ENCODE data around the gene NEK10. TPM values are rescaled to one million over a fixed set of nuclear protein-coding genes. Genes with fewer than 3 reads are reported as not detected.

The NEK10 gene
- total and polyA plus RNA-seq, 7 donors: 0.44 to 20.3 (median 11.4) TPM; not detected in 2

DNA sequence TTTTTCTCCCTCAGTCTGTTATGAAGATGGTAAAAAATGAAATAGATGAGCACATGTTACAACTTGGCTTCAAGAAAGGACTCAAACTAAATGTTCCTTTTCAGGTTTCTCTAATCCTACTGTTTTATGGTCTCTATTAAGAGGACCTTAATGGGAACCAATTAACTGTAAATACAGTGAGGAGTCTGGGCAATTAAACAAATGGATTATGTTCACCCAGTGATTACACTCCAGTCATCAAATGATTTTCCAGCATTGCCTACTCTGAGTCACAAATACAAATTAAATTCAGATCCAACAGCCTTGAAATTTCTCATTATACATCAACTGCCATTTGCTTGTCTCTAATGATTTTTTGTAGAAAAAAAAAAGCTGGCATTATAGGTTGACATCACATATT lies 129.2 kb downstream of the NEK10 start:
- TF ChIP-seq POLR2A (IDR thresholded peaks at IDR 0.05): no peak
- TF ChIP-seq, protein P1, sequence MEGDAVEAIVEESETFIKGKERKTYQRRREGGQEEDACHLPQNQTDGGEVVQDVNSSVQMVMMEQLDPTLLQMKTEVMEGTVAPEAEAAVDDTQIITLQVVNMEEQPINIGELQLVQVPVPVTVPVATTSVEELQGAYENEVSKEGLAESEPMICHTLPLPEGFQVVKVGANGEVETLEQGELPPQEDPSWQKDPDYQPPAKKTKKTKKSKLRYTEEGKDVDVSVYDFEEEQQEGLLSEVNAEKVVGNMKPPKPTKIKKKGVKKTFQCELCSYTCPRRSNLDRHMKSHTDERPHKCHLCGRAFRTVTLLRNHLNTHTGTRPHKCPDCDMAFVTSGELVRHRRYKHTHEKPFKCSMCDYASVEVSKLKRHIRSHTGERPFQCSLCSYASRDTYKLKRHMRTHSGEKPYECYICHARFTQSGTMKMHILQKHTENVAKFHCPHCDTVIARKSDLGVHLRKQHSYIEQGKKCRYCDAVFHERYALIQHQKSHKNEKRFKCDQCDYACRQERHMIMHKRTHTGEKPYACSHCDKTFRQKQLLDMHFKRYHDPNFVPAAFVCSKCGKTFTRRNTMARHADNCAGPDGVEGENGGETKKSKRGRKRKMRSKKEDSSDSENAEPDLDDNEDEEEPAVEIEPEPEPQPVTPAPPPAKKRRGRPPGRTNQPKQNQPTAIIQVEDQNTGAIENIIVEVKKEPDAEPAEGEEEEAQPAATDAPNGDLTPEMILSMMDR (IDR thresholded peaks at IDR 0.05): no peak
- no peak for TF ChIP-seq POLR2AphosphoS5 (IDR thresholded peaks at IDR 0.05)
- TF ChIP-seq EP300 (IDR thresholded peaks at IDR 0.05): no peak
- H3K9me3 ChIP-seq: peaks cover 5 to 17% (median 11%) of the 10 kb centered on the region in 4 donors
- H3K36me3 ChIP-seq: no peaks in the 10 kb centered on the region
- no peaks in the 10 kb centered on the region for H3K27me3 ChIP-seq
- no peaks in the 10 kb centered on the region for H3K4me1 ChIP-seq
- H3K27ac ChIP-seq: no peak overlapping the region
- intact Hi-C loops (cut with DNase I): no loop called here
- H3K4me3 ChIP-seq: no peak overlapping the region
- no peak for DNase-seq

DNA sequence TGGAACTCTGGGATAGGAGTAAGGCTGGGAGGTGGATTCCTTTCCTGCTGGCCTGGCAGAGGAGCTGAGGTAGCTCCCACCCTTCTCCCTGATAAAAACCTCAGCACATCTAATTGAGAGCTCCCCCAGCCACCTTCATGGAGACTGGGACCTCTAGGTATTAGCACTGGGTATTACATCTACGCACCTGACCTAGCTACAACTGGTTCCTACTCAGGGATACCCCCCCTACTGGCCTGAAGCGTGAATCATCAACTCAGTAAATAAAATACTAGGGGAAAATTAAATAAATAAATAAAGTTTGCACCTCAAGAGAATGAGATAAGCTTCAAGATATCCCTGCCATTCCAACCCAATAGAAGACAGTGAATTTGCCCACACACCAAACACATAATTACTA lies 140.4 kb downstream of the NEK10 start:
- Histone ChIP-seq H3K27me3 (no peaks in the 10 kb centered on the region), H3K4me1 (no peaks in the 10 kb centered on the region), H3K9me3 (peaks cover 0 to 10% (median under 1%) of the 10 kb centered on the region in 4 donors), H3K4me3 (no peak overlapping the region), H3K36me3 (no peaks in the 10 kb centered on the region), H3K27ac (no peak overlapping the region)
- TF ChIP-seq EP300 (IDR thresholded peaks at IDR 0.05): no peak
- TF ChIP-seq, protein P1 (IDR thresholded peaks at IDR 0.05): no peak
- TF ChIP-seq POLR2AphosphoS5 (IDR thresholded peaks at IDR 0.05): no peak
- no peak for TF ChIP-seq POLR2A (IDR thresholded peaks at IDR 0.05)
- intact Hi-C loops (cut with DNase I): no loop called here
- 80 to 94% methylated on average over 2 of the region's 2 CpGs for WGBS, 2 donors
- DNase-seq: no peak

DNA sequence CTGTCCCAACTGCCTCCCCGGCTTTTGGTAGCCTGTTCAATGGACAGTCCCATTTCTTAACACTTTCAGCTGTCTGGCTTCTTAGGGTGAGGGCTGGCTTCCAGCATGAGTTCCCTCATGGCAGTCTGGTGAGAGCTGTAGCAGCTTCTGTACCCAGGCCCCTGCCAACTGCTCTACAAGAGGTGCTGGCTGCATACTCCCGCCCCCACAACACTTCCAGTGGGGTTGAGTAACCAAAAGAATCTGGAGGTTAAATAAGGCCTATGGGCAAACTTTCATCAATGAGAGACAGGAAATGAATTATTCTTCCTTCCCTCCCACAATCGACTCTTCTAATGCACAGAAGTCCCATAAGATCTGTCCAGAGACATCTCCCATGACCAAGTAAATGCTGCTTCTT lies 145.0 kb downstream of the NEK10 start:
- Histone ChIP-seq H3K27ac (no peak overlapping the region), H3K9me3 (no peaks in the 10 kb centered on the region), H3K36me3 (no peaks in the 10 kb centered on the region), H3K4me1 (no peaks in the 10 kb centered on the region), H3K4me3 (no peak overlapping the region), H3K27me3 (no peaks in the 10 kb centered on the region)
- intact Hi-C loops (cut with DNase I): no loop called here
- no peak for DNase-seq
- WGBS, 2 donors: 89 to 92% methylated on average over 3 of the region's 3 CpGs
- no peak for TF ChIP-seq POLR2AphosphoS5 (IDR thresholded peaks at IDR 0.05)
- TF ChIP-seq, protein P1 (IDR thresholded peaks at IDR 0.05): no peak
- TF ChIP-seq POLR2A (IDR thresholded peaks at IDR 0.05): no peak
- TF ChIP-seq EP300 (IDR thresholded peaks at IDR 0.05): no peak

DNA sequence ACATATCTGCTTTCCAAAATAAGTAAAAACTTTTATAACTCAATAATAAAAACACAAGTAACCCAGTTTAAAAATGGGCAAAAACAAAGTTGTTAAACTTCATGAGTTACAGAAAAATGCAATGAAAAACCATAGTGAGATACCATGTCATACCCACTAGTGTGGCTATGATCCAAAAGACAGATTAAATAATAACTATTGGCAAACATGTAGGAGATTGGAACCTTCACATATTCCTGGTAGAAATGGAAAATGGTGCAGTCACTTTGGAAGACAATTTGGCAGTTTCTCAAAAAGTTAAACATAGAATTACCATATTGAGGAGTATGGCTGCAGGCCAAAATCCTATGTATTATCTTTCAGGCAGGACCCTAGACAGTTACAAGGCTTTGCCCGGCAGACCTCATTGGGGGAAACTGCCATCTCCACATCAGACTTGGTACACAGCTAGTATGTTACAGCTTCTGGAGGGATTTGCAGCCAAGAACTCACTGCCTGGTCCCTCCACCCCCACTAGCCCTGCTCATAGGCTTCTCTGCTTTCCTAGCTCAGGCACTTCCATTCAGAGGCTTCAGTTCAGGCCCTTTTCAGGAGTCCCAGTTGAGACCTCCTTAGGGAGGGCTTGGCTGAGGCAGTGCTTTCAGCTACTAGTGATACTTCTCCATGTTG lies 147.8 kb downstream of the NEK10 start:
- no peak overlapping the region for H3K27ac ChIP-seq
- 14 to 67% methylated on average over 1 of the region's 1 CpG for WGBS, 2 donors
- DNase-seq: no peak
- H3K4me3 ChIP-seq: no peak overlapping the region
- TF ChIP-seq, protein P1 (IDR thresholded peaks at IDR 0.05): no peak
- TF ChIP-seq POLR2AphosphoS5 (IDR thresholded peaks at IDR 0.05) (no peak), POLR2A (IDR thresholded peaks at IDR 0.05) (no peak), EP300 (IDR thresholded peaks at IDR 0.05) (no peak)
- H3K27me3 ChIP-seq: no peaks in the 10 kb centered on the region
- no peaks in the 10 kb centered on the region for H3K4me1 ChIP-seq
- intact Hi-C loops (cut with DNase I): no loop called here
- no peaks in the 10 kb centered on the region for H3K9me3 ChIP-seq
- H3K36me3 ChIP-seq: no peaks in the 10 kb centered on the region

DNA sequence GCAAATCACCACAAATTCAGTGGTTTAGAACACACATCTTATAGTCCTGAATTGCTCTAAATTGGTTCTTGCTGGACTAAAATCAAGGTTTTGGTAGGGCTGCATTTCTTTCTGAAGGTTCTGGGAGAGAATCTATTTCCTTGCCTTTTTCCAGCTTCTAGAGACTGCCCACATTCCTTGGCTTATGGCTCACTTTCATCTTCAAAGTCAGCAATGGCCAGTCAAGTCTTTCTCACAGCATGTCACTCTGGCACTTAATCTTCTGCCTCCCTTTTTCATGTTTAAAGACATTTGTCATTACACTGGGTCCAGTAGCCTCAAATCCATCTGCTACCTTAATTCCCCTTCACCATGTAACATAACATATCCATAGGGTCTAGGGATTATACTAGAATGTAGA lies 149.0 kb downstream of the NEK10 start:
- H3K4me1 ChIP-seq: no peaks in the 10 kb centered on the region
- no peaks in the 10 kb centered on the region for H3K36me3 ChIP-seq
- no peak overlapping the region for H3K27ac ChIP-seq
- H3K4me3 ChIP-seq: no peak overlapping the region
- no peaks in the 10 kb centered on the region for H3K27me3 ChIP-seq
- no peak for DNase-seq
- no peaks in the 10 kb centered on the region for H3K9me3 ChIP-seq
- TF ChIP-seq EP300 (IDR thresholded peaks at IDR 0.05): no peak
- TF ChIP-seq, protein P1 (IDR thresholded peaks at IDR 0.05): no peak
- TF ChIP-seq POLR2AphosphoS5 (IDR thresholded peaks at IDR 0.05): no peak
- TF ChIP-seq POLR2A (IDR thresholded peaks at IDR 0.05): no peak
- intact Hi-C loops (cut with DNase I): no loop called here
